H54 (cell line): ENCODE data around the gene KTN1.

ENCODE experiments used
- DNase-seq: peaks from one replicate; pipeline ENCODE4 v3.0.0; 2011; ENCODE audit warnings: low spot score, mixed read lengths; ENCODE audit not compliant: insufficient read length
- FAIRE-seq: peaks from 3 replicates; lab custom pipeline; 2011; peaks lifted over from hg19 to GRCh38; lab: Jason Lieb, UNC
- POLR2A ChIP-seq: IDR thresholded peaks from 2 replicates; pipeline ENCODE4 v1.6.1; 2011; ENCODE audit warnings: low read depth, mild to moderate bottlenecking, low read length

Gene KTN1

DNA sequence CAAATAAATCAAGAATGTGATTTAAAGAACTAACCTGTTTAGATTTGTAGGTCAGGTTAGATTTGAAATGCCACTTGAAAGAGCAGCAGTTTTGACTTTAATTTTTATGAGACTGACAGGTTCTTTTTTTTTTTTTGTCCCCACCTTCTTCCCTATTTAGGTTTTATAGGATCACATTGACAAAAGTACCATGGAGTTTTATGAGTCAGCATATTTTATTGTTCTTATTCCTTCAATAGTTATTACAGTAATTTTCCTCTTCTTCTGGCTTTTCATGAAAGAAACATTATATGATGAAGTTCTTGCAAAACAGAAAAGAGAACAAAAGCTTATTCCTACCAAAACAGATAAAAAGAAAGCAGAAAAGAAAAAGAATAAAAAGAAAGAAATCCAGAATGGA, 31.9 kb downstream of the KTN1 start:
- DNase-seq = no peak
- no peak for TF ChIP-seq POLR2A
- FAIRE-seq = no peak

DNA sequence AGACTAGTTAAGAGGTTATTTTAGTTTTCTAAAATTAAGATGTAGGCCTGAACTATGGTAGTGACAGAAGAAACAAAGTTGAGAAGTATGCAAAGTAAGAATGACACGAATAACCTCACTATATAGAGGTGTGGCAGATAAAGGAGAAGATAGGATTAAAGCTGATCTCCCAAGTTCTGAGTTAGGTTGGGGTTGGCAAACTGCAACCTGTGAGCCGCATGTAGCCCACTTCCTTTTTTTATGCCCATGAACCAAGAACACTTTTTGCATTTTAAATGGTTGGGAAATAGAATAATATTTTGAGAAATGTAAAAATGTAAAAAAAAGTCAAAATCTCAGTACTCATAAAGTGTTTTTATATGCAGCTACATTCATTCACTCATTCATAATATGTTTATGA, 34.3 kb downstream of the KTN1 start:
- no peak for TF ChIP-seq POLR2A
- FAIRE-seq (no peak), DNase-seq (no peak)

DNA sequence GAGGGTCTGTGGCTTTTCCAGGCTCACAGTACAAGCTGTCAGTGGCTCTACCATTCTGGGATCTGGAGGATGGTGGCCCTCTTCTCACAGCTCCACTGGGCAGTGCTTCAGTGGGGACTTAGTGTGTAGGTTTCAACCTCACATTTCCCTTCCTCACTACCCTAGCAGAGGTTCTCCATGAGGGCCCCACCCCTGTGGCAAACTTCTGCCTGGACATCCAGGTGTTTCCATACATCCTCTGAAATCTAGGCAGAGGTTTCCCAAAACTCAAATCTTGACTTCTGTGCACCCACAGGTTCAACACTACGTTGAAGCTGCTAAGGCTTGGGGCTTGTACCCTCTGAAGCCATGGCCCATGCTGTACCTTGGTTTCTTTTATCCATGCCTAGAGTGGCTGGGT, 40.3 kb downstream of the KTN1 start:
- FAIRE-seq (no peak), DNase-seq (no peak)
- no peak for TF ChIP-seq POLR2A

DNA sequence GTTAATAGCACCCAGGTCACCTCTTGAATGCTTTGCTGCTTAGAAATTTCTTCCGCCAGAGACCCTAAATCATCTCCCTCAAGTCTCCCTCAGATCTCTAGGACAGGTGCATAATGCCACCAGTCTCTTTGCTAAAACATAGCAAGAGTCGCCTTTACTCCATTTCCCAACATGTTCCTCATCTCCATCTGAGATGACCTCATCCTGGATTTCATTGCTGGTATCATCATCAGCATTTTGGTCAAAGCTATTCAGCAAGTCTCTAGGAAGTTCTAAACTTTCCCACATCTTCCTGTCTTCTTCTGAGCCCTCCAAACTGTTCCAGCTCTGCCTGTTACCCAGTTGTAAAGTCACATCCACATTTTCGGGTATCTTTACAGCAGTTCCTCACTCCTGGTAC, 41.0 kb downstream of the KTN1 start:
- DNase-seq = no peak
- no peak for TF ChIP-seq POLR2A
- no peak for FAIRE-seq

DNA sequence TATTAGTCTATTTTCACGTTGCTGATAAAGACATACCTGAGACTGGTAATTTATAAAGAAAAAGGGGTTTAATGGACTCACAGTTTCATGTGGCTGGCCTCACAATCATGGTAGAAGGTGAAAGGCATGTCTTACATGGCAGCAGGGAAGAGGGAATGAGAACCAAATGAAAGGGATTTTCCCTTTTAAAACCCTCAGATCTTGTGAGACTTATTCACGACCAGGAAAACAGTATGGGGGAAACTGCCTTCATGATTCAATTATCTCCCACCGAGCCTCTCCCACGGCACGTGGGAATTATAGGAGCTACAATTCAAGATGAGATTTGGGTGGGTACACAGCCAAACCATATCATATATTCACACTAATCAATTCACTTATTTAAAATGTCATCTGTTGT, 41.4 kb downstream of the KTN1 start:
- no peak for TF ChIP-seq POLR2A
- DNase-seq (no peak), FAIRE-seq (no peak)

DNA sequence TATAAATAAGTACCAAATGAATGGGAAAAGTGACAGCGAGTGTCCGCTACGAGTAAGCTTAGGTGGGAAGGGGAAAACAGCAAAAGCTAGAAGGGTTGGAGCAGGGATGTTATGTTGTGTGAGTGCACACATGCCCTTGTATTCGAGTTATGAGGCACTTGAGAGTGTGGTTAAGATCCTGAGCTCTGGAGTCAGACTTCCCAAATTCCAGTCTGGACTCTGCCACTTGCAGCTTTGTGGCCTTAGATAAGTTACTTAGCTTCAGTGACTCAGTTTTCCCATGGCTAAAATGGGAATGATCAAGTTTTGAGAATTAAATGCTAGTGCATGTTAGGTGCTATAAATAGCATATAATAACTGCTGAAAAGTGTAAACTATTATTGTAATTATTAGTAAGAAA, 44.9 kb downstream of the KTN1 start:
- no peak for FAIRE-seq
- no peak for DNase-seq
- no peak for TF ChIP-seq POLR2A

DNA sequence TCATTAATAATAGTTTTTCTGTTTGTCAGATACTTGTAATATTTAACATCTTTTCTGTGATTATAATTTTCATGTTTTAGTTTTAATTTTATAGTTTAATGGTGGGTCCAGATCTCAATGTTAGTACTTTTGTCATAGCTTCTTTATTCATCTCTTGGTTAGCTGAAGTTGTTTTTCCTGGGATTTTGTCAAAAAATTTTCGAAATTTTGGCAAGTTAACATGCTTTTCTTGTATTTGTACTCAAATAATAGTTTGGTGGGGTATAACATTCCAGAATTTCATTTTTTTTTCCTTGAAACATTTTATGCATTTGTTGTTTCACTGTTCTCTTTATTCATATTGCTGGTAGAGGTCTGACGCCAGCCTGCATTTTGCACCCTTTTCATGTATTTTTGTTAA, 45.5 kb downstream of the KTN1 start:
- DNase-seq (no peak), FAIRE-seq (no peak)

DNA sequence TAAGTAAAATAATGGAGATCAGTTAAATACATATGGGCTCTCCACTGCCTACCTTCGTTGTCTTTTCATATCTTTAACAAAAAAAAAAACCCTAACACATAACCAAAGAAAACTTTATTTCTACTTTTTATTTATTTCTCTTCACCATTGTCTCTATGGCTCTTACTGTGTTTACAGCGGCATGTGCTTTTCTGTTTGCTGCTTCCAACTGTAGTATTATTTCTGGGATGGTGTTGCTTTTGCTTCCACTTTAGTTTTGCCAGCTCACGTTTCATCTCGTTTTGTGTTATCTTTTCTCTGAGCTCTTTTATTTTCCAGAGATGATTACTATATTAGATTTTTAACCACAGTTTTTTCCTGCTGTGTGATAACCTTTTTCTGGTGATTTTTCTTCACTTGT, 46.1 kb downstream of the KTN1 start:
- DNase-seq = no peak
- TF ChIP-seq POLR2A = no peak
- FAIRE-seq = no peak

More for the DNA sequence above, 45.5 kb downstream of the KTN1 start:
- no peak for TF ChIP-seq POLR2A

DNA sequence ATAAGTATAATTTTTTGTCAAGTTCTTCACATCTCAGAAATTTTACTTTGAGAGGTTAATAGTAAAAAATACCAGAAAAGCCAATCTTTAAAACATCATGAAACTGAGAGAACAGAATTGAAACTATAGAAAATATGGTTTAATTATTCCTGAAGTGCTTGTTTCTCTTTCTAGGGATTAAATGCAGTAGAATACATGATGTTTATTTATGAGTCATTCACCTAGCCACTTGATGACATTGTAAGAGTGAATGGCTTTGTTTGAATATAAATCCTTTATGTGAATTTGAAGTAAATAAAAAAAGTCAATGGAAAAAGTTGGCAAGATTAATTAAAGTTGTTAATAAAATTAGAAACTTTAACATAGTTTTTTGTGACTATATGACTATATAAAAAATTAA, 48.4 kb downstream of the KTN1 start:
- FAIRE-seq (no peak), DNase-seq (no peak)
- TF ChIP-seq POLR2A = no peak

DNA sequence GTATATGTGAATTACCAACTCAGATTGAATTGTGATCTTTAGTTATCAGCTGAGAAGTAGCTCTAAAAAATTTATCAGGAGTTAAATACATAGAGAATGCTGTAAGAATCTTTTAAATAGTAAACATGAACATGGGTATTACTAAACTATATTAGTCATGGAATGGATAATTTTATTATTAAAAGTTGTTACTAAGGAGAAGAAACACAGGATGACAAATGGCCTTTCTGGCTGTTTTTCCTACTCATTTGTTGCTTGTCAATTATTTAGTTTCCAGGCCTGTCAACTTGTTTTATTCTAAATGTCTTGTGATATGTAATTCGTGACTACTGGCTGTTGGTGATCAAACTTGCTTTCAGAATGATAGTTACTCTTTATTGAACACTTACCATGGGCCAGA, 58.7 kb downstream of the KTN1 start:
- no peak for DNase-seq
- no peak for TF ChIP-seq POLR2A
- no peak for FAIRE-seq

DNA sequence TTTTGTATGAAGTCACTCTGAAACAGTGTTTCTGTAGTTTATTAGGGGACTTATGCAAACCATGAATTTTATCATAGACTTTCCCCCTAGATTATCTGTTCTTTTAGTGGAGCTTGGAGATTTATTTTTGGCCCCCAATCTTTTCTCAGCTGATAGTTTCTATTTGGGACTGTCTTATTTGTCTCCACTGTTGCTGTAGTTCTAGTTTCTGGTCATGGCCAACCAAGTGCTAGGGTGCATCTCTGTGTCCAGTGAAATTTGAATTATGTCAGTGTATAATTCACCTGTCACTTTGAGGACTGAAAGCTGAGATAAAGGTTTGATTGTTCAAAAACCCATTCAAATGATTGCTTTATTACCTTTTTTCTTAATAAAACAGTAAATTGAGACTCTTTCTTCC, 61.3 kb downstream of the KTN1 start:
- FAIRE-seq = no peak
- TF ChIP-seq POLR2A = no peak
- DNase-seq = no peak

DNA sequence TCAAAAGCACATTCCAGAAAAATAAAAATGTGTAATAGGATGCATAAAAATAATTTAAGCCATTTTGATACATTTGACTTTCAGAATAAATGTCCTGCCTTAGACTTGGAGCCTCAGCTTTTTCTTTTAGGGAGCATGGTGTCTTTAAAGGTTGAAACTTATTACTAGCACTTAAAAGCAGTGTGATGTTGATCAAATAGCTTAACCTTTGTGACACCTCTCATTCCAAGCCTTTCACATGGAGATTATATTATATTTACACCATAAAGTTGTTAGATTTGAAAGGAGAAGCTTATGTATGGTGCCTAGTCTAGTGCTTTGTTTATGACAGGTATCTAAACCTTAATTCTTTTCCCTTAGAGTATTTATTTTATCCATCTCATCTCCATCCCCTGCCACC, 61.9 kb downstream of the KTN1 start:
- no peak for FAIRE-seq

DNA sequence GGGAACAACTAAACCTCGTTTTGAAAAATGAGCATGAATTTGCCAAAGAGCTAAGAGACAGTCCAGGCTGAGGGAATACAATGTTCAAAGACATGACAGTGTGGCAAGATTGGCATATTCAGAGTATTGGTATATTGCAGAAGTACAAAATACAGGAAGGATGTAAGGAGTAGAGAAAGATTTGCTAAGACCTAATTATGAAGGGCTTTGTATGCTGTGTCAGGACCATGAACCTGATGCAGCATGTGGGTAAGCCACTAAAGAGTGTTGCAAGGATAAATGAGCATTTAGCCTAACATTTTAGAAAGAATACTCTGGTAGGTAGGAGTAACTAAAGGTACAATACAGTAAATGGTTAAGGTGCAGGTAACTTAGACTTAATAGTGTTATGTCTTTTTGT, 65.1 kb downstream of the KTN1 start:
- DNase-seq = no peak
- no peak for TF ChIP-seq POLR2A
- FAIRE-seq = no peak

More for the DNA sequence above, 61.9 kb downstream of the KTN1 start:
- no peak for TF ChIP-seq POLR2A
- DNase-seq = no peak

DNA sequence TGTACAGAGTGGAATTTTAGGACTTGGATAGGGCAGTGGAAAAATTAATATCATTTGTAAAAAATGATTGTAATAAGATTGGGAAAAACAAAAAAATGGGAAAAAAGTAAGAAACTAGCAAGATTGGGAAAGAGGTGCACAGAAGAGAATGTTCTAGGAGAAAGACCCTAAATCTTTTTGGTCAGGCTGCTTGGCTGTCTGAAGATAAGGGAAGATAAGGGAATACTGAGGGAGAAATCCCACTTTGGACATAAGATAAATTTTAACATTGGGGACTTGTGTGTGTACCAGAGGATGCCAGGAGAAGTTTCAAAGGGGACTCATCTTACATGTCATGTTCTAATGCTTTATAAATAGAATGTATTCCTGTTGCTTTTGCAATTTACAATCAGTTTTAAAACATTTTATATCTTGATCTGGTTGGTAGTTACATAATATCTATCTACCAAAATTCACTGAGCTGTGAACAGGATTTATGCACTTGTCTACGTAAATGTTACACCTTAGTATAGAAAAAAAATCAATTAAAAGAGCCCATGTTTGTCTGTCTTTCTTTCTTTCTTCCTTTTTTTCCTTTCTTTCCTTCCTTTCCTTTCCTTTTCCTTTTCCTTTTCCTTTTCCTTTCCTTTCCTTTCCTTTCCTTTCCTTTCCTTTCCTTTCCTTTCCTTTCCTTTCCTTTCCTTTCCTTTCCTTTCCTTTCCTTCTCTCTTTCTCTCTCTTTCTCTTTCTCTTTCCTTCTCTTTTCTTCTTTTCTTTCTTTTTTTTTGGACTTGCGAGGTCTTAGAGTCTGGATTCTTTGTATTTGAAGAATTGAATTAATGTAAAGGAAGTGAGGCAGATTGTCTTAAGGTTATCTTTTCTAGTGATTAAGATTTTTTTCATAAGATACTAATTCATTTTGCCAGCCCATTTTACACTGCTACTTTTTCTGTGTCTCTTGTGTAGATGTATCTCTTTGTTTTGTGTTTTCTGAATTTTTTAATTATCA, 66.1 kb downstream of the KTN1 start:
- no peak for DNase-seq
- no peak for FAIRE-seq
- TF ChIP-seq POLR2A = no peak

DNA sequence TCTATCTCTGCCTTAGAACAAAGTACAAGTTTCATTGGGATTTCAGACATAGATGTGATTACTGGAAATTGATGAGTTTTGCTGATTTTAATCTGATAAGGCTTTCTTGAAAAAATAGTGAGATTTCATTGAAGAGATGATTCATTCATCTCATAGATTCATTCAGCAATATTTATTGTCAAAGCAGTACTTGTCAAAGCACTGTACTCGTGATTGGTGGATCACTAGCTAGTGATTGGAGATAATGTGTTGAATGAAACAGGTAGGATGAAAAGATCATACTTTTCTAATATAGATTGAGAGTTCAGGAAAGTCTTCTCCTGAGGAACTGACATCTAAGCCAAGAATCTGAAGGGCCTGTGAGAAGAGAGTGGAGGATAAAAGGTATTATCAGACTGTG, 71.0 kb downstream of the KTN1 start:
- FAIRE-seq (no peak), DNase-seq (no peak)
- TF ChIP-seq POLR2A = no peak
